Activated CD8-positive, alpha-beta T cell treated with anti-CD3 and anti-CD28 coated beads for 36 hours (primary cell): ENCODE measurements around the gene OR10J4. TPM values are rescaled to one million over a fixed set of nuclear protein-coding genes. Genes with fewer than 3 reads are reported as not detected.

Source experiments
- ATAC-seq: fragments of 200-7000 bp; cut with Tn5 transposase; one replicate; pipeline ENCODE4 v1.10.0; 2021; ENCODE audit warnings: mild to moderate bottlenecking, moderate library complexity
- CTCF ChIA-PET: fragments of 350-600 bp; sonication (Branson Sonifier 250); formaldehyde crosslinking; loops from one replicate; lab custom pipeline; 2021; ENCODE audit warnings: antibody characterized with exemption; lab: Charles Lee
- POLR2A ChIA-PET: fragments of 350-600 bp; sonication (Branson Sonifier 250); formaldehyde crosslinking; loops from one replicate; lab custom pipeline; 2021; ENCODE audit warnings: antibody characterized with exemption; lab: Charles Lee
- DNase-seq: peaks from one replicate; pipeline ENCODE4 v3.0.0-alpha.2; 2020
- H3K27ac Mint-ChIP-seq: one replicate; pipeline ENCODE4 v1.8.0; 2021; ENCODE audit warnings: mild to moderate bottlenecking, mixed read lengths
- H3K27me3 Mint-ChIP-seq: one replicate; pipeline ENCODE4 v1.8.0; 2021; ENCODE audit warnings: mixed read lengths
- H3K36me3 Mint-ChIP-seq: one replicate; pipeline ENCODE4 v1.8.0; 2021; ENCODE audit warnings: low read depth, mixed read lengths
- H3K4me1 Mint-ChIP-seq: one replicate; pipeline ENCODE4 v1.8.0; 2021; ENCODE audit warnings: low read depth, mixed read lengths
- H3K4me3 Mint-ChIP-seq: one replicate; pipeline ENCODE4 v1.8.0; 2021; ENCODE audit warnings: mild to moderate bottlenecking, moderate library complexity, mixed read lengths
- H3K9me3 Mint-ChIP-seq: one replicate; pipeline ENCODE4 v1.8.0; 2021; ENCODE audit warnings: mixed read lengths
- intact Hi-C: fragments of 100-400 bp; cut with micrococcal nuclease; formaldehyde crosslinking; loops from one replicate; pipeline ENCODE4 v1.10.0; 2022
- total RNA-seq, 2 experiments: library from RNA; stranded (reverse); gene quantifications; one replicate each; pipeline ENCODE4 v1.2.3, GENCODE V29; 2021
- TF ChIP-seq, protein P1 (sequence below): fragments of 200-600 bp; IDR thresholded peaks from one replicate; pipeline ENCODE4 v1.8.0; 2022; ENCODE audit warnings: antibody characterized with exemption, mild to moderate bottlenecking

OR10J4 gene
- total RNA-seq, 2 experiments from 2014 or later = not detected

- intact Hi-C loops = no loop called here
- no peak for ATAC-seq
- no peaks in the 10 kb centered on the region for H3K4me1 Mint-ChIP-seq
- peaks cover 14% of the 10 kb centered on the region for H3K27me3 Mint-ChIP-seq
- H3K4me3 Mint-ChIP-seq = no peak overlapping the region
- no peak for DNase-seq
- ChIA-PET POLR2A (no interaction called here), CTCF (no interaction called here)
- H3K27ac Mint-ChIP-seq = no peak overlapping the region
- TF ChIP-seq, protein P1, sequence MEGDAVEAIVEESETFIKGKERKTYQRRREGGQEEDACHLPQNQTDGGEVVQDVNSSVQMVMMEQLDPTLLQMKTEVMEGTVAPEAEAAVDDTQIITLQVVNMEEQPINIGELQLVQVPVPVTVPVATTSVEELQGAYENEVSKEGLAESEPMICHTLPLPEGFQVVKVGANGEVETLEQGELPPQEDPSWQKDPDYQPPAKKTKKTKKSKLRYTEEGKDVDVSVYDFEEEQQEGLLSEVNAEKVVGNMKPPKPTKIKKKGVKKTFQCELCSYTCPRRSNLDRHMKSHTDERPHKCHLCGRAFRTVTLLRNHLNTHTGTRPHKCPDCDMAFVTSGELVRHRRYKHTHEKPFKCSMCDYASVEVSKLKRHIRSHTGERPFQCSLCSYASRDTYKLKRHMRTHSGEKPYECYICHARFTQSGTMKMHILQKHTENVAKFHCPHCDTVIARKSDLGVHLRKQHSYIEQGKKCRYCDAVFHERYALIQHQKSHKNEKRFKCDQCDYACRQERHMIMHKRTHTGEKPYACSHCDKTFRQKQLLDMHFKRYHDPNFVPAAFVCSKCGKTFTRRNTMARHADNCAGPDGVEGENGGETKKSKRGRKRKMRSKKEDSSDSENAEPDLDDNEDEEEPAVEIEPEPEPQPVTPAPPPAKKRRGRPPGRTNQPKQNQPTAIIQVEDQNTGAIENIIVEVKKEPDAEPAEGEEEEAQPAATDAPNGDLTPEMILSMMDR = no peak
- H3K36me3 Mint-ChIP-seq = no peaks in the 10 kb centered on the region
- H3K9me3 Mint-ChIP-seq = no peaks in the 10 kb centered on the region
Measured at GRCh38 chr1:159474926-159475325, 42.9 kb downstream of the OR10J4 start.

Other genes with a start within 250 kb of the OR10J4 start
- not detected for gene ACKR1, start 227.3 kb upstream of the OR10J4 start, total RNA-seq
- gene FCER1A, start 129.9 kb upstream of the OR10J4 start, total RNA-seq = not detected
- gene OR10J1, start 7.5 kb downstream of the OR10J4 start, total RNA-seq = not detected
- not detected for gene OR10J5, start 103.8 kb downstream of the OR10J4 start, total RNA-seq
- gene APCS, start 155.6 kb downstream of the OR10J4 start, total RNA-seq = not detected